MM.1S (cell line): Measurements from ENCODE around the gene ACKR3.

Source experiments
- EZH2 ChIP-seq: fragments of 300-600 bp; sonication (generic); optimal IDR thresholded peaks from 2 replicates; pipeline ENCODE3; 2017; ENCODE audit warnings: low read depth, mild to moderate bottlenecking, antibody characterized with exemption, low read length, mixed read lengths
- TF ChIP-seq, protein P1 (sequence below): fragments of 300-600 bp; sonication (generic); IDR thresholded peaks from 2 replicates; pipeline ENCODE4 v1.5.1; 2016; ENCODE audit warnings: antibody characterized with exemption, low read length, mixed read lengths

GRCh38 chr2:236585966-236586365, 16.3 kb downstream of the ACKR3 start:
- TF ChIP-seq, protein P1, sequence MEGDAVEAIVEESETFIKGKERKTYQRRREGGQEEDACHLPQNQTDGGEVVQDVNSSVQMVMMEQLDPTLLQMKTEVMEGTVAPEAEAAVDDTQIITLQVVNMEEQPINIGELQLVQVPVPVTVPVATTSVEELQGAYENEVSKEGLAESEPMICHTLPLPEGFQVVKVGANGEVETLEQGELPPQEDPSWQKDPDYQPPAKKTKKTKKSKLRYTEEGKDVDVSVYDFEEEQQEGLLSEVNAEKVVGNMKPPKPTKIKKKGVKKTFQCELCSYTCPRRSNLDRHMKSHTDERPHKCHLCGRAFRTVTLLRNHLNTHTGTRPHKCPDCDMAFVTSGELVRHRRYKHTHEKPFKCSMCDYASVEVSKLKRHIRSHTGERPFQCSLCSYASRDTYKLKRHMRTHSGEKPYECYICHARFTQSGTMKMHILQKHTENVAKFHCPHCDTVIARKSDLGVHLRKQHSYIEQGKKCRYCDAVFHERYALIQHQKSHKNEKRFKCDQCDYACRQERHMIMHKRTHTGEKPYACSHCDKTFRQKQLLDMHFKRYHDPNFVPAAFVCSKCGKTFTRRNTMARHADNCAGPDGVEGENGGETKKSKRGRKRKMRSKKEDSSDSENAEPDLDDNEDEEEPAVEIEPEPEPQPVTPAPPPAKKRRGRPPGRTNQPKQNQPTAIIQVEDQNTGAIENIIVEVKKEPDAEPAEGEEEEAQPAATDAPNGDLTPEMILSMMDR = no peak
- TF ChIP-seq EZH2 = no peak
